AG04449 (cell line): ENCODE measurements around the gene LHFPL3.

Experiments
- CTCF ChIA-PET: fragments of 350-600 bp; formaldehyde crosslinking; extraction: SDS; loops from one replicate; lab custom pipeline; 2021; ENCODE audit warnings: antibody characterized with exemption; lab: Yijun Ruan, JAX
- POLR2A ChIA-PET: fragments of 400-600, 350-600 bp; formaldehyde crosslinking; extraction: SDS; loops from one replicate; lab custom pipeline; 2020; ENCODE audit warnings: antibody characterized with exemption, inconsistent platforms; lab: Yijun Ruan, JAX
- DNase-seq: peaks from one replicate; pipeline ENCODE4 v3.0.0-alpha.2; 2010; ENCODE audit warnings: low read depth, low spot score
- H3K4me3 ChIP-seq: 2 replicates; pipeline ENCODE4 v1.5.1; 2011; ENCODE audit warnings: low read depth, mild to moderate bottlenecking, control low read depth, low read length
- CTCF ChIP-seq: IDR thresholded peaks from one replicate; pipeline ENCODE4 v1.5.1; 2011; ENCODE audit warnings: mild to moderate bottlenecking, moderate library complexity, low read length, control low read depth, inconsistent platforms; ENCODE audit not compliant: insufficient read depth; ENCODE audit errors: missing control alignments

LHFPL3 gene

GRCh38 chr7:104328970-104329825, 795 bp downstream of the LHFPL3 start:
- DNase-seq, result no peak
- ChIA-PET POLR2A (no interaction called here), CTCF (no interaction called here)
- H3K4me3 ChIP-seq, result peak overlapping the region; percentile 44
- TF ChIP-seq CTCF, result no peak

- CTCF ChIA-PET, result no interaction called here
- no peak for TF ChIP-seq CTCF
- POLR2A ChIA-PET, result no interaction called here
- H3K4me3 ChIP-seq, result no peak overlapping the region
- no peak for DNase-seq
Measured at GRCh38 chr7:104341546-104341945, 13.1 kb downstream of the LHFPL3 start.

- no peak for DNase-seq
- no peak overlapping the region for H3K4me3 ChIP-seq
- TF ChIP-seq CTCF, result no peak
- ChIA-PET POLR2A (no interaction called here), CTCF (no interaction called here)
Measured at GRCh38 chr7:104352736-104353135, 24.3 kb downstream of the LHFPL3 start.

GRCh38 chr7:104357166-104357565, 28.8 kb downstream of the LHFPL3 start:
- ChIA-PET CTCF (no interaction called here), POLR2A (interaction anchor here (0.5 kb wide), 1 partner anchor 872 kb away, joined by 4 read pairs; no protein-coding TSS in a partner anchor)
- no peak overlapping the region for H3K4me3 ChIP-seq
- DNase-seq, result no peak
- TF ChIP-seq CTCF, result no peak

- H3K4me3 ChIP-seq, result no peak overlapping the region
- POLR2A ChIA-PET, result no interaction called here
- CTCF ChIA-PET, result no interaction called here
- DNase-seq, result no peak
- no peak for TF ChIP-seq CTCF
Measured at GRCh38 chr7:104358446-104359132, 30.2 kb downstream of the LHFPL3 start.

- no peak for DNase-seq
- H3K4me3 ChIP-seq, result no peak overlapping the region
- TF ChIP-seq CTCF, result no peak
- CTCF ChIA-PET, result no interaction called here
- POLR2A ChIA-PET, result no interaction called here
Measured at GRCh38 chr7:104362756-104363155, 34.4 kb downstream of the LHFPL3 start.
